CD4-positive, alpha-beta memory T cell (primary cell): ENCODE results near the gene RNF149. TPM values are rescaled to one million over a fixed set of nuclear protein-coding genes. Genes with fewer than 3 reads are reported as not detected.

Source experiments
- CTCF ChIA-PET: fragments of 350-600 bp; sonication (Branson Sonifier 250); formaldehyde crosslinking; loops from one replicate; lab custom pipeline; 2021; ENCODE audit warnings: inconsistent platforms; ENCODE audit not compliant: partially characterized antibody; lab: Charles Lee
- POLR2A ChIA-PET: fragments of 350-600 bp; sonication (Branson Sonifier 250); formaldehyde crosslinking; loops from one replicate; lab custom pipeline; 2021; ENCODE audit not compliant: partially characterized antibody; lab: Charles Lee
- DNase-seq, 5 donors: peaks; one replicate each; pipeline versions ENCODE4 v3.0.0 to v3.0.0-alpha.2; 2020 to 2022; ENCODE audit warnings: mixed read lengths in 1 of 5
- H3K27ac ChIP-seq: one replicate; pipeline ENCODE4 v1.7.0; 2013; ENCODE audit warnings: low read depth, low read length
- H3K27me3 ChIP-seq: 2 replicates; pipeline ENCODE4 v1.7.0; 2013; ENCODE audit warnings: mild to moderate bottlenecking, low read length, moderate library complexity; ENCODE audit not compliant: insufficient read depth
- H3K36me3 ChIP-seq: 2 replicates; pipeline ENCODE4 v1.7.0; 2013; ENCODE audit warnings: mild to moderate bottlenecking, low read length, moderate library complexity; ENCODE audit not compliant: insufficient read depth
- H3K4me1 ChIP-seq: 2 replicates; pipeline ENCODE4 v1.7.0; 2013; ENCODE audit warnings: mild to moderate bottlenecking, low read length, moderate library complexity; ENCODE audit not compliant: insufficient read depth
- H3K4me3 ChIP-seq, 2 donors: one replicate each; pipeline ENCODE4 v1.7.0; 2013; ENCODE audit warnings: low read length in 2 of 2, mild to moderate bottlenecking in 1 of 2
- H3K9me3 ChIP-seq, 2 donors: one replicate each; pipeline ENCODE4 v1.7.0; 2013; ENCODE audit warnings: low read length in 2 of 2, control low read depth in 1 of 2; ENCODE audit not compliant: control insufficient read depth in 1 of 2
- H3K27ac Mint-ChIP-seq, 7 donors: one replicate each; pipeline ENCODE4 v1.8.0; 2020 to 2021; ENCODE audit warnings: mixed read lengths in 7 of 7, mild to moderate bottlenecking in 6 of 7, inconsistent platforms in 3 of 7, moderate library complexity in 3 of 7
- H3K27me3 Mint-ChIP-seq, 2 donors: one replicate each; pipeline ENCODE4 v1.8.0; 2020 to 2021; ENCODE audit warnings: mixed read lengths in 2 of 2
- H3K36me3 Mint-ChIP-seq, 2 donors: one replicate each; pipeline ENCODE4 v1.8.0; 2020 to 2021; ENCODE audit warnings: mixed read lengths in 2 of 2, inconsistent platforms in 1 of 2, mild to moderate bottlenecking in 1 of 2
- H3K4me1 Mint-ChIP-seq, 4 donors: one replicate each; pipeline ENCODE4 v1.8.0; 2020 to 2021; ENCODE audit warnings: mixed read lengths in 4 of 4, mild to moderate bottlenecking in 1 of 4
- H3K4me3 Mint-ChIP-seq, 8 donors: one replicate each; pipeline ENCODE4 v1.8.0; 2020 to 2021; ENCODE audit warnings: mixed read lengths in 8 of 8, mild to moderate bottlenecking in 7 of 8, moderate library complexity in 6 of 8, inconsistent platforms in 3 of 8
- H3K9me3 Mint-ChIP-seq, 8 donors: one replicate each; pipeline ENCODE4 v1.8.0; 2020 to 2021; ENCODE audit warnings: mixed read lengths in 8 of 8, mild to moderate bottlenecking in 5 of 8, inconsistent platforms in 3 of 8, moderate library complexity in 1 of 8
- intact Hi-C: fragments of 100-400 bp; cut with micrococcal nuclease; formaldehyde crosslinking; loops from one replicate; pipeline ENCODE4 v1.15.1; 2023
- polyA plus RNA-seq, 2 donors: library from polyadenylated mRNA; unstranded; fragments of 300-500 nt; fragmentation: Illumina TruSeq; gene quantifications; one replicate each; pipeline ENCODE4 v1.2.3, GENCODE V29; 2021
- total RNA-seq, 2 experiments: library from RNA; stranded (reverse); gene quantifications; one replicate each; pipeline ENCODE4 v1.2.3, GENCODE V29; 2021

The RNF149 gene
- total and polyA plus RNA-seq, 4 experiments from 2014 or later = 67.6 to 154 (median 116) TPM

DNA sequence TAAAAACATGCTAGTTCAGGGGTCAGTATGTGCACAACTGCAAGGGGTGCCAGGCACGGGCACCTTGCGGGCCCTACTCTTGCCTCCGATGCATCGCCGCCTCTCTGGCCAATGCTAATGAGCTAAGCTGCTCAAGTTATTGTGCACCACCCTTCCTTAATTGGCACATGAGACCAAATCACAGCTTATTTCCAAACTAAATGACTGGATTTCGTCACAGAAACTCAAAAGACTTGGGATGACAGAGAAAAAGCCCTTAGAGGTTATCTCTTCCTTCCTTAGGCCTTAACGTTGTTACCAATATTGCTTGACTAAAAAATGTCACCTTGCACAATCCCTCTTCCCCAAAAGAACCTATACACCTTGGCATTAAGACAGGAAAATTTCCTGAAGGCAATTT, 7.7 kb downstream of the RNF149 start:
- Mint-ChIP-seq H3K4me3 (peak overlapping the region in 7 of 8 donors; percentile 4 to 75 (median 55)), H3K4me1 (peaks cover 67 to 98% (median 83%) of the 10 kb centered on the region in 4 donors), H3K9me3 (no peaks in the 10 kb centered on the region), H3K27me3 (no peaks in the 10 kb centered on the region), H3K36me3 (peaks cover 17 to 62% of the 10 kb centered on the region in 2 donors), H3K27ac (peak overlapping the region in 6 of 7 donors; percentile 6 to 96 (median 50))
- ChIA-PET CTCF (interaction anchor here (5.3 kb wide), 1 partner anchor 41 kb away, joined by 25 read pairs; no protein-coding TSS in a partner anchor), POLR2A (interaction anchor here (4.1 to 4.4 kb wide), 2 partner anchors 8 to 28 kb away, joined by 15 to 22 read pairs; partner anchors contain the start of gene RNF149)
- H3K27ac ChIP-seq = no peak overlapping the region
- no peak for DNase-seq
- intact Hi-C loops = no loop called here
- peaks cover 97% of the 10 kb centered on the region for H3K4me1 ChIP-seq
- H3K36me3 ChIP-seq = peaks cover 7% of the 10 kb centered on the region
- no peaks in the 10 kb centered on the region for H3K9me3 ChIP-seq
- H3K4me3 ChIP-seq = no peak overlapping the region
- no peaks in the 10 kb centered on the region for H3K27me3 ChIP-seq

DNA sequence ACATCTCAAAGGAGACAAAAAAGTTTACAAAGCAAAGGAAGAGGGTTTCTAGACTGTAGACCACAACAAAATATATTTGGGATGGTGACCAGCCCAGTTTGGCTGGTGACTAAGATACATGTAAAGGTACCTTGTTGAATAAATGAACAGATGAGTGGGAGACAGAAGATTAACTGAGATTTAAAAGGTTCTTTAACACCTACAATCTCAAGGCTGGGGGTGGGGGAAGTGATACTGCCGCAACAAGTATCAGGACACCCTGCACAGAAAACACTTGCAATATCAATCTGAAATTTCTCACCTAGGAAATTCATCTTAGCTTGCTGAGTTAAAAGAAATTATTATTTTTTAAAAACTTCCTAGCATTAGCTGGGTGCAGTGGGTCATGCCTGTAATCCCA, 8.3 kb downstream of the RNF149 start:
- Mint-ChIP-seq H3K27me3 (no peaks in the 10 kb centered on the region), H3K36me3 (peaks cover 14 to 59% of the 10 kb centered on the region in 2 donors), H3K4me1 (peaks cover 62 to 98% (median 81%) of the 10 kb centered on the region in 4 donors), H3K27ac (peak overlapping the region in 6 of 7 donors; percentile 12 to 96 (median 48)), H3K9me3 (no peaks in the 10 kb centered on the region), H3K4me3 (peak overlapping the region; percentile 41 to 82 (median 72))
- Histone ChIP-seq H3K27ac (no peak overlapping the region), H3K27me3 (no peaks in the 10 kb centered on the region), H3K4me1 (peaks cover 96% of the 10 kb centered on the region), H3K9me3 (no peaks in the 10 kb centered on the region), H3K36me3 (peaks cover 7% of the 10 kb centered on the region), H3K4me3 (no peak overlapping the region)
- intact Hi-C loops = no loop called here
- CTCF ChIA-PET = interaction anchor here (1.1 to 5.3 kb wide), 4 partner anchors 28 to 49 kb away, joined by 3 to 25 read pairs (median 4); no protein-coding TSS in a partner anchor
- POLR2A ChIA-PET = interaction anchor here (1.1 to 4.4 kb wide), 4 partner anchors 8 to 46 kb away, joined by 3 to 22 read pairs (median 9); partner anchors contain the start of gene RNF149
- DNase-seq = no peak

DNA sequence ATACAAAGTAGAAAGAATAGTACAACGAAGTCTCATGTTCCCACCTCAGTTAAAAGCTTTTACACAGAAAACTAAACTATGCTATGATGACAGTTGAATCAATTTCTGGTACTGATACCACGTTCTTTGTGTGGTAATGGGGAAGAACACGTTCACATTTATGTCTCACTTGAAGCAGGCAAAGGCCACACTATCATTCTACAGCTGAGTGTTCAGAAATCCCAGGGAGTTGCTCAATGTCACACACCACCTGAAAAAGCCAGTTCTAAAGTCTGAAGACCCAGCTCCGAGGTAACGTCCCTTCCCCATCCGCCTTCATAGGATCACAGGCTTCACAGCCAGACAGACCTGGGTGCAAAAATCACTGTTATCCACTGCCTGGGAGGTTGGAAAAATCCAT, 8.9 kb downstream of the RNF149 start:
- POLR2A ChIA-PET = interaction anchor here (1.1 to 4.4 kb wide), 4 partner anchors 9 to 46 kb away, joined by 3 to 22 read pairs (median 9); partner anchors contain the start of gene RNF149
- Histone ChIP-seq H3K27ac (no peak overlapping the region), H3K4me1 (peaks cover 96% of the 10 kb centered on the region), H3K4me3 (no peak overlapping the region), H3K9me3 (no peaks in the 10 kb centered on the region), H3K27me3 (no peaks in the 10 kb centered on the region), H3K36me3 (peaks cover 10% of the 10 kb centered on the region)
- Mint-ChIP-seq H3K27ac (peak overlapping the region; percentile 16 to 96 (median 50)), H3K36me3 (peaks cover 14 to 59% of the 10 kb centered on the region in 2 donors), H3K4me1 (peaks cover 61 to 98% (median 78%) of the 10 kb centered on the region in 4 donors), H3K4me3 (peak overlapping the region; percentile 41 to 82 (median 72)), H3K9me3 (no peaks in the 10 kb centered on the region), H3K27me3 (no peaks in the 10 kb centered on the region)
- no peak for DNase-seq
- intact Hi-C loops = no loop called here
- CTCF ChIA-PET = interaction anchor here (0.7 to 5.3 kb wide), 7 partner anchors 12 to 50 kb away, joined by 3 to 25 read pairs (median 3); no protein-coding TSS in a partner anchor

DNA sequence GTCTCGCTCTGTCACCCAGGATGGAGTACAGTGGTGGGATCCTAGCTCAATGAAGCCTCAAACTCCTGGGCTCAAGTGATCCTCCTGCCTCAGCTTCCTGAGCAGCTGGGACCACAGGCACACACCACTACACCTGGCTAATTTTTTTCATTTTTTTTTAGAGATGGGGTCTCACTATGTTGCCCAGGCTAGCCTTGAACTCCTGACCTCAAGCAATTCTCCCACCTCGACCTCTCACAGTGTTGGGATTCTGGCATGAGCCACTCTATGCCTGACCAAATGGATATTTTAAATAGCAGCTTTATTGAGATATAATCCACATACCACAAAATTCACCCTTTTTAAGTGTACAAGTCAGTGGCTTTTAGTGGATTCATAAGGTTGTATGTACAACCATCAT, 11.1 kb downstream of the RNF149 start:
- POLR2A ChIA-PET = interaction anchor here (4.4 kb wide), 1 partner anchor 11 kb away, joined by 22 read pairs; the partner anchor contains the start of gene RNF149

DNA sequence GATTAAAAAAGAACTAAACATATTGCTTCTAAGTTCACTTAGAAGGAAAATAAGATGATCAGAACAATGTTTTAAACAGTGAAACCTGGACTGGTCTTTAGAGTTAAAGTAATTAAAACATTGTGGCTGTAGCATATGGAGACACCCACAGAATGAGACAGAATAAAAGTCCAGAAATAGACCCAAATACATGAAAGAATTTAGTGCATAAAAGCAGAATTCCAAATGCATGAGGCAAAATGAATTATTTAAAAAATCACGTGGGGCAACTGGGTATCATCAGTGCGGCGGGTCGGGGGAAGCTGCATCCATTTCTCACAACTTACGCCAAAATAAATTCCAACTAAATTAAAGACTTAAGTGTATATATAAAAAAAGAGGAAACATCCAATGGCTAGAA, 12.1 kb downstream of the RNF149 start:
- H3K36me3 Mint-ChIP-seq = peaks cover 3 to 71% of the 10 kb centered on the region in 2 donors
- Histone ChIP-seq H3K4me3 (no peak overlapping the region), H3K36me3 (peaks cover 28% of the 10 kb centered on the region), H3K27ac (no peak overlapping the region), H3K27me3 (no peaks in the 10 kb centered on the region), H3K9me3 (no peaks in the 10 kb centered on the region), H3K4me1 (peaks cover 73% of the 10 kb centered on the region)
- H3K9me3 Mint-ChIP-seq = no peaks in the 10 kb centered on the region
- intact Hi-C loops = no loop called here
- H3K27ac Mint-ChIP-seq = peak overlapping the region in 5 of 7 donors; percentile 29 to 96 (median 77)
- no peak for DNase-seq
- CTCF ChIA-PET = interaction anchor here (1.4 to 2.0 kb wide), 2 partner anchors 49 to 53 kb away, joined by 4 read pairs; no protein-coding TSS in a partner anchor
- H3K27me3 Mint-ChIP-seq = no peaks in the 10 kb centered on the region
- POLR2A ChIA-PET = interaction anchor here (1.0 to 4.4 kb wide), 4 partner anchors 10 to 43 kb away, joined by 5 to 22 read pairs (median 6); partner anchors contain the start of genes CNOT11 and RNF149
- H3K4me3 Mint-ChIP-seq = peak overlapping the region in 7 of 8 donors; percentile 26 to 81 (median 37)
- peaks cover 50 to 92% (median 60%) of the 10 kb centered on the region in 4 donors for H3K4me1 Mint-ChIP-seq

More for the DNA sequence above, 11.1 kb downstream of the RNF149 start:
- Mint-ChIP-seq H3K4me1 (peaks cover 58 to 100% (median 69%) of the 10 kb centered on the region in 4 donors), H3K36me3 (peaks cover 10 to 69% of the 10 kb centered on the region in 2 donors), H3K27me3 (no peaks in the 10 kb centered on the region), H3K9me3 (no peaks in the 10 kb centered on the region), H3K27ac (peak overlapping the region in 5 of 7 donors; percentile 22 to 96 (median 77)), H3K4me3 (peak overlapping the region in 6 of 8 donors; percentile 28 to 81 (median 62))
- Histone ChIP-seq H3K4me3 (no peak overlapping the region), H3K36me3 (peaks cover 28% of the 10 kb centered on the region), H3K9me3 (no peaks in the 10 kb centered on the region), H3K4me1 (peaks cover 83% of the 10 kb centered on the region), H3K27me3 (no peaks in the 10 kb centered on the region), H3K27ac (no peak overlapping the region)
- intact Hi-C loops = no loop called here
- no peak for DNase-seq
- CTCF ChIA-PET = interaction anchor here (1.0 to 1.5 kb wide), 4 partner anchors 13 to 534 kb away, joined by 3 to 4 read pairs (median 3); no protein-coding TSS in a partner anchor

DNA sequence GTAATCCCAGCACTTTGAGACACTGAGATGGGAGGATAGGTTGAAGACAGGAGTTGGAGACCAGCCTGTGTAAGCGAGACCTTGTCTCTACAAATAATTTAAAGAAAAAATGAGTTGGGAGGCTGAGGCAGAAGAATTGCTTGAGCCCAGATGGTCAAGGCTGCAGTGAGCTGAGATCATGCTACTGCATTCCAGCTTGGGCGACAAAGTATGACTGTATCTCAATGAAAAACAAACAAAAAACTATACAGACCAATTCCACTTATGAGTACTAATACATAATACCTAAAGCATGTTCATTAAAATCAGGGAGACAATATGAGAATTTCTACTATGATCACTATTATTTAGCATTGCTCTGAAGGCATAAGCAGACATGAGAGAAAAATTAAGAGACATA, 12.6 kb downstream of the RNF149 start:
- Histone ChIP-seq H3K27ac (no peak overlapping the region), H3K36me3 (peaks cover 28% of the 10 kb centered on the region), H3K4me1 (peaks cover 68% of the 10 kb centered on the region), H3K27me3 (no peaks in the 10 kb centered on the region), H3K9me3 (no peaks in the 10 kb centered on the region), H3K4me3 (no peak overlapping the region)
- DNase-seq = no peak
- Mint-ChIP-seq H3K27me3 (no peaks in the 10 kb centered on the region), H3K36me3 (peaks cover 3 to 71% of the 10 kb centered on the region in 2 donors), H3K9me3 (no peaks in the 10 kb centered on the region), H3K4me3 (peak overlapping the region in 6 of 8 donors; percentile 21 to 81 (median 51)), H3K27ac (peak overlapping the region in 6 of 7 donors; percentile 8 to 96 (median 72)), H3K4me1 (peaks cover 48 to 87% (median 57%) of the 10 kb centered on the region in 4 donors)
- ChIA-PET CTCF (interaction anchor here (1.1 to 2.0 kb wide), 2 partner anchors 24 to 49 kb away, joined by 3 to 4 read pairs; no protein-coding TSS in a partner anchor), POLR2A (interaction anchor here (1.0 to 2.5 kb wide), 3 partner anchors 11 to 42 kb away, joined by 5 to 6 read pairs (median 5); partner anchors contain the start of gene CNOT11)
- intact Hi-C loops = no loop called here

DNA sequence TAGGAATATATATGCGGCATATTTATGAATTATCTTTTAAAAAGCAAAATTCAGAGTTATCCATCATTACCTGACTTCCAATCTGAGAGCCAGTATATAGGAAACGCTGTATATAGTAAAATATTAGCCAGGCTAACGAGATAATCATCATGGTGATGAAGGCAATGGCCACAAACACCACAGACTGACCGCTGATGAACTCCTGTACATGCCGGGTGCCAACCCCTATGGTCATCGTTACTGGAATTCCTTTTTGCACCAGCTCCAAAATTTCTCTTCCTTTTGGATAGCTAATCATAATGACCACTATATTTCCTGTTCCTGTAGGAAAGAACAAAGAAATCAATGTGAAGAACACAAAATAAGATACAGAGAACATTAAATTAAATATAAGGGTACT, 13.6 kb downstream of the RNF149 start:
- no peak for DNase-seq
- Histone ChIP-seq H3K36me3 (peaks cover 22% of the 10 kb centered on the region), H3K27me3 (no peaks in the 10 kb centered on the region), H3K4me1 (peaks cover 58% of the 10 kb centered on the region), H3K4me3 (no peak overlapping the region), H3K9me3 (no peaks in the 10 kb centered on the region), H3K27ac (no peak overlapping the region)
- no peaks in the 10 kb centered on the region for H3K27me3 Mint-ChIP-seq
- H3K4me1 Mint-ChIP-seq = peaks cover 44 to 81% (median 53%) of the 10 kb centered on the region in 4 donors
- CTCF ChIA-PET = interaction anchor here (1.1 to 2.0 kb wide), 2 partner anchors 23 to 48 kb away, joined by 3 to 4 read pairs; no protein-coding TSS in a partner anchor
- H3K9me3 Mint-ChIP-seq = no peaks in the 10 kb centered on the region
- POLR2A ChIA-PET = interaction anchor here (2.2 to 2.5 kb wide), 2 partner anchors 12 to 41 kb away, joined by 5 to 6 read pairs; partner anchors contain the start of gene CNOT11
- intact Hi-C loops = no loop called here
- H3K36me3 Mint-ChIP-seq = peaks cover 7 to 72% of the 10 kb centered on the region in 2 donors
- H3K27ac Mint-ChIP-seq = peak overlapping the region in 2 of 7 donors; percentile 12 to 44
- no peak overlapping the region for H3K4me3 Mint-ChIP-seq
